Stimulated activated CD8-positive, alpha-beta memory T cell treated with anti-CD3 and anti-CD28 coated beads, Interleukin-15, amount 100 ng/mL, for 1 hour (primary cell): ENCODE results near the gene LARP4B.

Experiments used
- DNase-seq: peaks from one replicate; pipeline ENCODE4 v3.0.0-alpha.2; 2020; ENCODE audit warnings: low read depth

Gene LARP4B

GRCh38 chr10:924524-924859 is 7.0 kb downstream of the LARP4B start:
- no peak for DNase-seq

DNA sequence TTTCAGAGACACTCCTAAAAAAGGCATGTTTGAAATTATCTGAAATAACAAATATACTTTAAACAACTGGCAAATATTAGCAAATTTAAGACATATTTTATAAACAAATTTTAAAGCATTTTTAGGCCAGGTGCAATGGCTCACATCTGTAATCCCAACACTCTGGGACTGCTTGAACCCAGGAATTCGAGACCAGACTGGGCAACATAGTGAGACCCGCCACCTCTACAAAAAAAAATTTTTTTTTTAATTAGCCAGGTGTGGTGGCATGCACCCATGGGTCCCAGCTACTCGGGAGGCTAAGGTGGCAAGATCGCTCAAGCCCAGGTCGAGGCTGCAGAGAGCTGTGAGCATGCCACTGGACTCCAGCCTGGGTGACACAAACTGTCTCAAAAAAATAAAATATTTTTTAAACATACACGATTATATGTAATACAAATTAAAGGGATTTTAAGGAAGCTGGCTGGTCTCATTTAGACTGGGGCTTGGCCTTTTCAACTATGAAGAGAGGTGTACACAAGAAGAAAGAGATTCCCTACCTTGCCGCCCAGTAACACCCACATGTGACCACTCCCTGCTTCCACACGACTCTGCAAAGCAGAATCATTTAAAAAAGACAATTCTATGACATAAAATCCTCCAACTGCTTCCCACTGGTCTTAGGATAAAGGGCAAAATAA is 7.5 kb downstream of the LARP4B start:
- no peak for DNase-seq

DNA sequence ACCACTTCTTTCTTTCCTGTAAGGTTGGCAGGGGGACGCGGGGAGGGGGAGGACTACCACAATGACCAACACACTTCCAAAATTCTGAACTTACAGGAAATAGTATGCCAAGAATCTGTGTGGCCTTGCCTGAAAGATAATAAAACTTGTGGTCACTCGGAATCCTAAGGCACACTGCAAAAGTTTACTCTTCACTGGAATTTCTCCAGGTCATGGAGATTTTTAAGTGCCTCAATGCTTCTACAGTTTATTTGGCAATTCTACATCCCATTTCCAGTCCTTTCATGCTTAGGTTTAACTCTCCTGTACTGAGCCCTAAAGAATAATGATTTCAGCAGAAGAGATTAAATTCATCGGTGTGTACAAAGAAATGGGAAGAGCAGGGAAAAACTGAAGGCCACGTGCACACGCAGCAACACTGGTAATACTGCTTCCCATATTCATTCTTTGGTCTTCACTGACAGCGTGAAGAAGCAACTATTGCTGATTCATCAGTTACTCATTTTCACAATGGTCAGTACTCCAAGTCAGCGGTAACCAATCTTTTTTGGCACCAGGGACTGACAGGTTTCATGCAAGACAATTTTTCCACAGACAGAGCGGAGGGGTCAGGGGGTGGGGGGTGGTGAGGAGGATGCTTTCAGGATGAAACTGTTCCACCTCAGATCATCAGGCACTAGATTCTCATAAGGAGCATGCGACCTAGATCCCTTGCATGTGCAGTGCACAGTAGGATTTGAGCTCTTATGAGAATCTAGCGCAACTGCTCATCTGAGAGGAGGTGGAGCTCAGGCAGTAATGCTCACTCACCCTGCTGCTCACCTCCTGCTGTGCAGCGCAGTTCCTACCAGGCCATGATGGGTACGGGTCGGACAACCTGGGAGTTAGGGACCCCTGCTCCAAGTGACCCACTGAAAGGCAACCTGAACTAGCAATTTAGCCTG is 9.8 kb downstream of the LARP4B start:
- no peak for DNase-seq

GRCh38 chr10:920450-920849 is 11.1 kb downstream of the LARP4B start:
- DNase-seq, result no peak

- DNase-seq, result no peak
Measured at GRCh38 chr10:919481-919880, 12.0 kb downstream of the LARP4B start.

DNA sequence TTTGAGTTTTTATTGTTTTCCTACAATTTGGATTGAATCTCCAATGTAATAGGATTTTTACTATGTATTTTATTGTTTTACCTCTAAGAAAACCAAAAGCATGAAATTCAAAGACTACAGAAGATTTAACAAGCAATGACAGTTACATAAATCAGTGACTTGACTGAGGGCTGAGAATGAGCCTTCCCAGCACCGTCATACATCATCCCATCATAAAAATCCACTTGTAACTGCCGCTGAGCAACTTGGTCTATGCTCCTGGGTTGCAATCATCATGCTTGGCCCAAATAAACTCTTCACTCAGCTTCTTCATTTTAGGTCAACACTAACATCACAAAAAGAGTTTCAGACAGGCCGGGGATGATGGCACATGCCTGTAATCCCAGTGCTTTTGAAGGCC is 13.5 kb downstream of the LARP4B start:
- DNase-seq, result no peak

DNA sequence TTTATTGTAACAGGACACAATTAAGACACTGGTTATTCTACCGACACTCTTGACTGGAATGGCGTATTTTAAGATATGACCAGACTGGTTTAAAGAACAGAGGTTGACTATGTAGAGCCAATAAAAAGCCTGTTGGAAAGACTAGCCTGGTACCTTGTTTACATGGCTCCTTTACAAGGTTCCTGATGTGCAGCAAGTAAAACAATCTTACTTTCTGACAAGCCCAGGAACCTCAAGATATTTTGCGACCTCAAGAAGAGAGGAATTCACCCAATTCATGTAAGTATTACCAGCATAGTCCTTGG is 14.1 kb downstream of the LARP4B start:
- no peak for DNase-seq

DNA sequence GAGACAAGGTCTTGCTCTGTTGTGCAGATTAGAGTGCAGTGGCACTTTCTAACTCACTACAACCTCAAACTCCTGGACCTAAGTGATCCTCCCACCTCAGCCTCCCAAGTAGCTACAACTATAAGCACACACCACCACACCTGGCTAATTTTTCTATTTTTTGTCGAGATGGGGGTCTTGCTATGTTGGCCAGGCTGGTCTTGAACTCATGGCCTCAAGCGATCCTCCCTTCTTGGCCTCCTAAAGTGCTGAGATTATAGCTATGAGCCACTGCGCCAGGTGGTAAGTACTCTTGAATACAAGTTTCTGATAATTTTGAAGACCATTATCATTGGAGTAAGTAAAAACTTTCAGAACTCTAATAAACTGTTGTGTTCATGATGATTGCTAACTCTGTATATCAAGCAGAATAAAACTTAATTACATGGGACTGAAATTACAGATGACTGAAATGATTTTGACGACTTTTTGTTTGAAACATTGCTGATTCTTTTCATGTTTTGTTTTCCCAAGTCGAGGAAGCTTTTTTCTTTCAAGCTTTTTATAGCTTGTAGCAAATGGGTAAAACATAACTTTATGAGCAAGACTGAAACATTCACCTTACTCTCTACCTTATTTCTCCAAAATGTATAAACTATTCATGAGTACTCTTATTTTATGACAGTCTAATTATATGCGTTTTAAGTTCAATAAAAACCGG is 14.6 kb downstream of the LARP4B start:
- DNase-seq, result no peak

DNA sequence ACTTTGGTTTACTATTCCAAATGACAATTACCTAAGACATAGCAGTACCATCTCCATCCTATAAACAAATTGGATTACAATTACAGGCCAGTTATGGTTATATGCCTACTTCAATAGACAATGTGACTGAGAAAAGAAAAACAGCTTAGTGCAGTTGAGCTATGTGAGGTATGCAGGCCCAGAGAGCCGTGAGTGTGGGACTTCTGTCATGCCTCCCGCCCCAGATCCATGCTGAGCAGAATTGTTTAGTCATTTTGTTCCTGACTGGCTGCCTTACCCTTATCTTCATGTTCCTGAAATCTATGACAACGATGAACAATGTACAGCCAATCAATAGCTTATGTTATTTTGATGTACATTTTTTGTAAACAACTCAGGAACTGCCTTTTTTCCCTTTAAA is 21.7 kb downstream of the LARP4B start:
- DNase-seq, result no peak

DNA sequence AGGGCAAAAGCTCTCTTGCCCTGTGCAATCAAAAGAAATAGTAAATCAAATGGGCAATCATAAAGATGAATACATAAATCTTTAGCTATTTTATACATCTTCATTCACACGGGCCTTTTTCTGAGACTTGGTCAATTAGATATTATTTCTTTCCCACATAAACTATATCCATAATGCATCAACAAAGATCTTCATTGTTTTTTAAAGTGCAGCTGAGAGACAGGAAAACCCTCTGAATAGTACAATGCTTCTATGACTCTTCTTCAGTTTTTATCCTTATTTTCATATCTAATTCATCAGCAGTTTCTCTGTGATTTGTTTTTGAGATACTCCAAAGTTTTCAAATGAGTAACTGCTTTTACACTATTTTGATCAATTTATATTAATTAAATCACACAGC is 25.5 kb downstream of the LARP4B start:
- DNase-seq, result no peak

- DNase-seq, result no peak
Measured at GRCh38 chr10:905503-905902, 26.0 kb downstream of the LARP4B start.

GRCh38 chr10:904403-904802 is 27.1 kb downstream of the LARP4B start:
- no peak for DNase-seq

GRCh38 chr10:898141-898540 is 33.4 kb downstream of the LARP4B start:
- no peak for DNase-seq

GRCh38 chr10:896982-897381 is 34.5 kb downstream of the LARP4B start:
- DNase-seq, result no peak

DNA sequence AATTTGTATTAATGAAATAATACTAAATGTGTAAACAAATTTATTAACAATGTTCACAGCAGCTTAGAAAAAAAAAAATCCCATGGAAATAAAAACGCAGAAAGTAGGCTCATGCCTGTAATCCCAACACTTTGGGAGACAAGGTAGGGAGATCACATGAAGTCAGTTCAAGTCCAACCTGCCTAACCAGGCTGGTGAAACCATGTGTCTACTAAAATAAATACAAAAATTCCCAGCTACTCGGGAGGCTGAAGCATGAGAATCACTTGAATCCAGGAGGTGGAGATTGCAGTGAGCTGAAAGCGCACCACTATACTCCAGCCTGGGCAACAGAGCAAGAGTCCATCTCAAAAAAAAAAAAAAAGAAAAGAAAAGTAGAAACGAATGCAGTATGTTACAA is 36.2 kb downstream of the LARP4B start:
- no peak for DNase-seq

GRCh38 chr10:878895-879294 is 52.6 kb downstream of the LARP4B start:
- no peak for DNase-seq

DNA sequence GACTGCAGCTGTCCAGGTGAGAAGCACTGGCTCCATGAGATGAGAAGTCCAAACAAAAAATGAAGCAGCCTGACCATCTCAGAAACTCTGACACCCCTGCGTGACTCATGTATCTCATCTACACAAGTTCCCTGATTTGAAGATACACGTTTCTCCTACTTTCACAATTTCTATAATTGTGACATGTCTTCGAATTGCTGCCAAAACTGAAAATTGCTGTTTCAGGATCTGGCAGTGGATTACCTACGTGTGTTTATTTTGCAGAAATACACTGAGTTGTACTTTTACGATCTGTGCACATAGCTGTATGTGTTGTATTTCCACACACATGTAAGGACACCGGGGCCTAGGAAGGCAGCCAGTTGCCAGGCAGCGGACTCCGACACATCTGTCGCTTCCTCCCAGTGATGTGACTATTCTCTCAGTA is 53.2 kb downstream of the LARP4B start:
- DNase-seq, result no peak

DNA sequence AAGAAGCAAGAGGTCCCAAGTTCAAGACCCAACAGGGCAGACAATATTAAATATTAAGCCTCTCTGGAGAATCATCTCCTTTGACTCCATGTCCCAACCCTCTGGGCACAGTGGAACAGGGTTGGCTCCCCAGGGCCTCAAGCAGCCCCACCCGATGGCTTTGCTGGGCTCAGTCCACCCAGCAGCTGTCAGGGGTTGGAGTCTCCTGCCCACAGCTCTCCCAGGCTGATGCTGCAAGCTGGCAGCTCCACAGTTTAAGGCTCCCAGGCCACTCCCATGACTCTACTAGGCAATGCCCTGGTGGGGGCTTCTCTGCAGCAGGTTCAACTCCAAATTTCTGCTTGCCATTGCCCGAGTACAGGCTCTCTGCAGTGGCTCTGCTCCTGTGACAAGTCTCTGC is 55.1 kb downstream of the LARP4B start:
- no peak for DNase-seq

DNA sequence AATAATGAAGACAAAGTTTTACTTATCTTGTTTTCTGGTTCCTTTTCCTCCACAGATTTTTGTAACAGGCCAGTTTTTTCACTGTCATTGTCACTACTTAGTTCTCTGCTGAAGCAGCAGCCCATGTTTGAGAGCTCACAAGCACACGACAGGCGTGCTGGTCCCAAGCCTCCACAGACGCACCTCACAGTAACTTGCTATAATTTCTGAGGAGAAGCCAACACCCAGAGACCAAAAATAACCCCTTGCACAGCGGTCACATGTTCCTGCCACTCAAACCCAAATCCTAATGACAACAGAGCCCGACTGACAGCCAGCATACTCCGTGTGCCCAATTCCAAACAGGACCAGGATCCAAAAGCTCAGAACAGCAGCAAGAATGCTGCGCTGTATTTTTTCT is 58.5 kb downstream of the LARP4B start:
- no peak for DNase-seq

DNA sequence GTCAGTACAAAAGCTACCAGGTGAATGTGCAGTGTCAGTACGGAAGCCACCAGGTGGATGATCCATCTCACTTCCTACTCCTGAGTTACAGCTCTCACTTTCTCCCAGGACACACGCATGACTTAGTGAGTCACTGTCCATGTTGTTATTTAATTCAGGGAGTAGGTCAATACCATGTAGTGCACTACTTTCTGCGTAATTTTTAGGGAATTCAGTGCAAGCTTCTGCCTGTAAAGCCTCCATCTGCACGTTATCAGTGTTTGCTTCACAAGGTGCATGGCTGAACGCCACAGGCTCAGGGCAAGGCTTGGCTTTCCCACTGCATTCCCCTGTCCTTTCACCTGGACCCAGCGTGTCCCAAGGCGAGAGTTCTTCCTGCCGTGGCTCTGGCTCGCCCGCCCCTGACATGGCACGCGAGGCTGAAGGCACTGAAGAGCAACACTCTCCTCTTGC is 59.5 kb downstream of the LARP4B start:
- DNase-seq, result no peak

DNA sequence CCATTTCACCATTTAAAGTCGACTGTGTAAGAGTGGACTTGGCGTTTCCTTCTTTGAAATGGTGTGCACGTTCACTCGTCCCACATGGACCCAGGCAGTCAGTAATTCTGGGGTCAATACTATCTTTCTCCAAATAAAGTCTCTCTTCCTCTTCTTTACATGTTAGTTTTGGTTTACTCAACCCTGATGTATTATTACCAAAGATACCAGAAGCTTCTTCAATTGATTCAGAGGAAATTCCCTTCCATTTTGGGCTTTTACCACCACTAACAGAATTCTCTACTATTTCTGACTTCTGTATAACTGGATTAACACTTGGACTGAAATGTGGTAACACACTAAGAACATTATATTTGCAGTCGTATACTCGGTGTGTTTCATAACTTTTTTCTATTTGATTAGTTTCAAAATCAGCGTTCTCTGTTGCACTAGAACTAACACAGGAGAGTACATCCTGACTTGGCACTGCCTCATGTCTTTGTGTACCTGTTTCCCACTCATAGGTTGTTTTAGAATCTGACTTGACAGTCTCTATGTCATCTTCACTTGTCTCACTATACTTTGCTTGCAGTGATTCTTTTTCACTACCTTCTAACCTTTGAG is 60.8 kb downstream of the LARP4B start:
- no peak for DNase-seq

GRCh38 chr10:869171-869570 is 62.3 kb downstream of the LARP4B start:
- no peak for DNase-seq

GRCh38 chr10:867807-868206 is 63.7 kb downstream of the LARP4B start:
- no peak for DNase-seq
